ENCODE measurements around the gene TRAF7. TPM values are rescaled to one million over a fixed set of nuclear protein-coding genes. Genes with fewer than 3 reads are reported as not detected.
A peak's percentile ranks its signal among the peaks of the same experiment; 100 is the strongest.

The TRAF7 gene
- total and polyA plus RNA-seq, 2 of the 13 experiments (the other 11 are each of a cell fraction or from before 2014, with no cell fraction given) = 47.9 to 65.6 TPM

GRCh38 chr16:2180962-2181923 is 25.7 kb downstream of the TRAF7 start:
- DNase-seq (ENCODE audit: low spot score) (no peak), ATAC-seq (peak; percentile 40), FAIRE-seq (no peak)
- intact Hi-C loops (cut with micrococcal nuclease; ENCODE audit: unreplicated experiment) (no loop called here), in situ Hi-C loops (cut with HindIII; ENCODE audit: extremely low pct_ligation_motif_present, low pct_unique_long_range_greater_than_20kb) (no loop called here)
- no TSS peak for BruUV-seq (replicated peaks)
- Histone ChIP-seq H2AFZ (ENCODE audit: low read length) (no peak overlapping the region), H3K79me2 (ENCODE audit: insufficient read depth, low read length) (no peaks in the 10 kb centered on the region), H3K4me2 (ENCODE audit: low read depth, low read length) (no peak overlapping the region), H3K27ac (ENCODE audit: extremely low read length, insufficient read depth, low read length) (no peak overlapping the region), H3K4me1 (ENCODE audit: insufficient read depth, low read length) (peaks cover 17% of the 10 kb centered on the region), H4K20me1 (ENCODE audit: insufficient read depth, low read length) (no peaks in the 10 kb centered on the region), H3K9me3 (ENCODE audit: low read length) (no peaks in the 10 kb centered on the region), H3K4me3 (replicated peaks in 1 of 3; ENCODE audit: insufficient read depth in 1 of 3, low read depth in 2 of 3, low read length in 3 of 3) (no peak overlapping the region), H3K27me3 (ENCODE audit: control insufficient read depth in 1 of 2, insufficient read depth in 2 of 2, low read length in 2 of 2) (no peaks in the 10 kb centered on the region), H3K9ac (ENCODE audit: insufficient read depth, low read depth, low read length) (no peak overlapping the region), H3K36me3 (replicated peaks in 1 of 2; ENCODE audit: control insufficient read depth in 1 of 2, insufficient read depth in 2 of 2, low read length in 2 of 2) (peaks cover 2 to 3% of the 10 kb centered on the region in 2 experiments; a peak in 1 of 5 replicates)
- WGBS (ENCODE audit: low lambda C conversion rate) = 85% methylated on average over 9 of the region's 46 CpGs
- ChIA-PET POLR2A (interaction anchor here (0.6 to 3.5 kb wide), 6 partner anchors 20 to 35 kb away, joined by 3 to 31 read pairs (median 4); partner anchors contain the start of gene TRAF7), CTCF (ENCODE audit: low intra/inter-chr PET ratio, low total read pairs) (no interaction called here)
- TF ChIP-seq PCBP1 (IDR thresholded peaks at IDR 0.05; ENCODE audit: borderline replicate concordance, low read depth, low read length) (0 out of 2 replicates have a peak, but pooled peaks have one; percentile 44), ZNF549 (CRISPR knock-in tag; IDR thresholded peaks at IDR 0.05) (no peak), IKZF4 (CRISPR knock-in tag; IDR thresholded peaks at IDR 0.05; ENCODE audit: borderline replicate concordance, low read depth, not compliant biosample characterization) (no peak), LCORL (IDR thresholded peaks at IDR 0.05) (no peak), LCORL (CRISPR knock-in tag; IDR thresholded peaks at IDR 0.05) (0 out of 2 replicates have a peak, but pooled peaks have one; percentile 28), NFE2L1 (CRISPR knock-in tag; IDR thresholded peaks at IDR 0.05; ENCODE audit: borderline replicate concordance) (no peak)

GRCh38 chr16:2181952-2182351 is 26.4 kb downstream of the TRAF7 start:
- ChIA-PET POLR2A (interaction anchor here (1.1 to 3.5 kb wide), 6 partner anchors 12 to 31 kb away, joined by 3 to 31 read pairs (median 4); partner anchors contain the start of gene TRAF7), CTCF (ENCODE audit: low intra/inter-chr PET ratio, low total read pairs) (no interaction called here)
- in situ Hi-C loops (cut with HindIII; ENCODE audit: extremely low pct_ligation_motif_present, low pct_unique_long_range_greater_than_20kb) = no loop called here
- Histone ChIP-seq H3K4me3 (replicated peaks in 1 of 3; ENCODE audit: insufficient read depth in 1 of 3, low read depth in 2 of 3, low read length in 3 of 3) (no peak overlapping the region), H3K4me2 (ENCODE audit: low read depth, low read length) (no peak overlapping the region), H3K9ac (ENCODE audit: insufficient read depth, low read depth, low read length) (no peak overlapping the region), H3K9me3 (ENCODE audit: low read length) (no peaks in the 10 kb centered on the region), H3K79me2 (ENCODE audit: insufficient read depth, low read length) (no peaks in the 10 kb centered on the region), H2AFZ (ENCODE audit: low read length) (no peak overlapping the region), H3K27me3 (ENCODE audit: control insufficient read depth in 1 of 2, insufficient read depth in 2 of 2, low read length in 2 of 2) (no peaks in the 10 kb centered on the region), H3K4me1 (ENCODE audit: insufficient read depth, low read length) (peaks cover 17% of the 10 kb centered on the region), H3K36me3 (replicated peaks in 1 of 2; ENCODE audit: control insufficient read depth in 1 of 2, insufficient read depth in 2 of 2, low read length in 2 of 2) (no peaks in the 10 kb centered on the region), H4K20me1 (ENCODE audit: insufficient read depth, low read length) (no peaks in the 10 kb centered on the region), H3K27ac (ENCODE audit: extremely low read length, insufficient read depth, low read length) (no peak overlapping the region)
- intact Hi-C loops (cut with micrococcal nuclease; ENCODE audit: unreplicated experiment) = no loop called here
- DNase-seq (ENCODE audit: low spot score) (no peak), ATAC-seq (no peak), FAIRE-seq (no peak)
- BruUV-seq (replicated peaks) = no TSS peak
- 93% methylated on average over 7 of the region's 20 CpGs for WGBS (ENCODE audit: low lambda C conversion rate)
- TF ChIP-seq PRDM4 (CRISPR knock-in tag; IDR thresholded peaks at IDR 0.05; ENCODE audit: borderline replicate concordance) (no peak), ZNF605 (CRISPR knock-in tag; IDR thresholded peaks at IDR 0.05) (no peak), KLF16 (CRISPR knock-in tag; IDR thresholded peaks at IDR 0.05) (no peak), SIX4 (CRISPR knock-in tag; IDR thresholded peaks at IDR 0.05) (no peak), ZBTB20 (CRISPR knock-in tag; IDR thresholded peaks at IDR 0.05; ENCODE audit: borderline replicate concordance, low read depth) (no peak)
